Aorta (tissue), 5 donors: ENCODE measurements around the gene PRSS23. TPM values are rescaled to one million over a fixed set of nuclear protein-coding genes. Genes with fewer than 3 reads are reported as not detected.
"Not testable (repeated sequence)": the region's sequence is repeated elsewhere in the genome, so short reads cannot be mapped to it uniquely, and the experiment has no call there.

Experiments
- ATAC-seq: fragments of 200-7000 bp; cut with Tn5 transposase; one replicate; pipeline ENCODE4 v1.9.1; 2022; ENCODE audit warnings: moderate library complexity; ENCODE audit not compliant: low FRiP score
- DNase-seq, 2 donors: peaks; one replicate each; pipeline ENCODE4 v3.0.0-alpha.2; 2020
- H3K27ac ChIP-seq, 2 donors: one replicate each; pipeline ENCODE4 v1.5.1; 2013; ENCODE audit warnings: low read length in 2 of 2, mild to moderate bottlenecking in 2 of 2, moderate library complexity in 2 of 2, control low read depth in 1 of 2, inconsistent platforms in 1 of 2, low read depth in 1 of 2
- H3K27me3 ChIP-seq, 2 donors: one replicate each; pipeline ENCODE4 v1.6.1; 2013; ENCODE audit warnings: control low read depth in 1 of 2, low read length in 1 of 2, mild to moderate bottlenecking in 1 of 2, moderate library complexity in 1 of 2; ENCODE audit not compliant: insufficient read depth in 2 of 2, control insufficient read depth in 1 of 2
- H3K36me3 ChIP-seq, 2 donors: one replicate each; pipeline ENCODE4 v1.6.1; 2013; ENCODE audit warnings: control low read depth in 1 of 2, low read length in 1 of 2, mild to moderate bottlenecking in 1 of 2; ENCODE audit not compliant: insufficient read depth in 2 of 2, control insufficient read depth in 1 of 2
- H3K4me1 ChIP-seq, 2 donors: one replicate each; pipeline ENCODE4 v1.6.1; 2013; ENCODE audit warnings: low read length in 2 of 2, control low read depth in 1 of 2, mild to moderate bottlenecking in 1 of 2, moderate library complexity in 1 of 2; ENCODE audit not compliant: insufficient read depth in 2 of 2, control insufficient read depth in 1 of 2
- H3K4me3 ChIP-seq, 2 donors: one replicate each; pipeline ENCODE4 v1.5.1; 2013; ENCODE audit warnings: low read length in 2 of 2, control low read depth in 1 of 2, mild to moderate bottlenecking in 1 of 2
- H3K9me3 ChIP-seq: one replicate; pipeline ENCODE4 v1.6.1; 2013; ENCODE audit warnings: mild to moderate bottlenecking, low read length; ENCODE audit not compliant: control insufficient read depth
- WGBS, 2 donors: extraction: QIAGEN DNeasy Blood & Tissue Kit; methylation state at CpG; one replicate each; pipeline ENCODE4 v1.1.7; 2013; 5-methylcytosine and 5-hydroxymethylcytosine counted together
- intact Hi-C, 2 donors: fragments of 100-400 bp; cut with DNase I; formaldehyde crosslinking; loops; one replicate each; pipeline versions ENCODE4 v1.14.2 to v1.15.0; 2022
- polyA plus RNA-seq, 2 donors: library from polyadenylated mRNA; stranded (reverse); fragments of 200-250 nt; gene quantifications; one replicate each; pipeline ENCODE4 v1.2.3, GENCODE V29; 2013
- total RNA-seq, 2 donors: library from RNA; stranded (reverse); fragmentation: NEBNext Ultra II Directional; extraction: Animal tissue kit (Norgen Biotek cat#: 25700); gene quantifications; one replicate each; pipeline ENCODE4 v1.2.1, GENCODE V29; 2021
- donor health status: healthy with polysubstance abuse.
- donor health status: Bipolar disorder and iron deficiency.
- donor health status: DM: no; HTN: no; CAD: no.
- donor health status: DM: no; HTN: no; CAD: no.
- donor health status: DM: yes; HTN: yes; CAD: no.

PRSS23 gene
- total and polyA plus RNA-seq, 4 donors: 68.1 to 245 (median 125) TPM

GRCh38 chr11:86844762-86845508, 44.6 kb downstream of the PRSS23 start:
- ATAC-seq: not testable (repeated sequence)

GRCh38 chr11:86848132-86848531, 47.8 kb downstream of the PRSS23 start:
- no peaks in the 10 kb centered on the region for H3K9me3 ChIP-seq
- no peak overlapping the region for H3K27ac ChIP-seq
- H3K27me3 ChIP-seq: no peaks in the 10 kb centered on the region
- intact Hi-C loops: no loop called here
- no peak overlapping the region for H3K4me3 ChIP-seq
- ATAC-seq: no peak
- peaks cover 0 to 2% of the 10 kb centered on the region in 2 donors for H3K4me1 ChIP-seq
- no peaks in the 10 kb centered on the region for H3K36me3 ChIP-seq
- no peak for DNase-seq
- 67 to 84% methylated on average over 1 of the region's 1 CpG for WGBS, 2 donors

More at GRCh38 chr11:86844762-86845508, 44.6 kb downstream of the PRSS23 start:
- H3K4me1 ChIP-seq, H3K36me3 ChIP-seq, H3K4me3 ChIP-seq, intact Hi-C loops, H3K27me3 ChIP-seq, H3K9me3 ChIP-seq, DNase-seq, H3K27ac ChIP-seq: not testable (repeated sequence)
- WGBS, 2 donors: 86 to 90% methylated on average over 4 of the region's 4 CpGs

- Histone ChIP-seq H3K36me3 (no peaks in the 10 kb centered on the region), H3K9me3 (no peaks in the 10 kb centered on the region), H3K27me3 (no peaks in the 10 kb centered on the region), H3K27ac (no peak overlapping the region), H3K4me3 (no peak overlapping the region), H3K4me1 (peaks cover 0 to 2% of the 10 kb centered on the region in 2 donors)
- DNase-seq (no peak), ATAC-seq (no peak)
- 93 to 96% methylated on average over 2 of the region's 2 CpGs for WGBS, 2 donors
- intact Hi-C loops: no loop called here
Observed at GRCh38 chr11:86849679-86850078, 49.3 kb downstream of the PRSS23 start.

Other genes with a start within 250 kb of the PRSS23 start
- 10 to 100 TPM; 27.7 to 29.4 TPM for gene ME3, start 127.9 kb upstream of the PRSS23 start, total RNA-seq
- gene ME3, start 127.9 kb upstream of the PRSS23 start, polyA plus RNA-seq: 10 to 100 TPM in 1 of 2 donors, 1 to 10 TPM in 1; 9.5 to 41.0 TPM
- 10 to 100 TPM; 50.8 to 91.2 TPM for gene FZD4, start 154.9 kb downstream of the PRSS23 start, total RNA-seq
- 10 to 100 TPM in 1 of 2 donors, 1 to 10 TPM in 1; 4.0 to 41.9 TPM for gene FZD4, start 154.9 kb downstream of the PRSS23 start, polyA plus RNA-seq
- gene TMEM135, start 237.4 kb downstream of the PRSS23 start, total RNA-seq: 10 to 100 TPM; 33.9 to 49.0 TPM
- gene TMEM135, start 237.4 kb downstream of the PRSS23 start, polyA plus RNA-seq: 10 to 100 TPM; 10.6 to 19.8 TPM